Measurements from ENCODE around the gene ANKIB1.

GRCh38 chr7:92325173-92325572 lies 79.4 kb downstream of the ANKIB1 start:
- TF ChIP-seq CTCF (IDR thresholded peaks at IDR 0.05) (no peak), POLR2AphosphoS5 (IDR thresholded peaks at IDR 0.05) (no peak)
